ENCODE measurements around the gene TAPT1.

Gene TAPT1

DNA sequence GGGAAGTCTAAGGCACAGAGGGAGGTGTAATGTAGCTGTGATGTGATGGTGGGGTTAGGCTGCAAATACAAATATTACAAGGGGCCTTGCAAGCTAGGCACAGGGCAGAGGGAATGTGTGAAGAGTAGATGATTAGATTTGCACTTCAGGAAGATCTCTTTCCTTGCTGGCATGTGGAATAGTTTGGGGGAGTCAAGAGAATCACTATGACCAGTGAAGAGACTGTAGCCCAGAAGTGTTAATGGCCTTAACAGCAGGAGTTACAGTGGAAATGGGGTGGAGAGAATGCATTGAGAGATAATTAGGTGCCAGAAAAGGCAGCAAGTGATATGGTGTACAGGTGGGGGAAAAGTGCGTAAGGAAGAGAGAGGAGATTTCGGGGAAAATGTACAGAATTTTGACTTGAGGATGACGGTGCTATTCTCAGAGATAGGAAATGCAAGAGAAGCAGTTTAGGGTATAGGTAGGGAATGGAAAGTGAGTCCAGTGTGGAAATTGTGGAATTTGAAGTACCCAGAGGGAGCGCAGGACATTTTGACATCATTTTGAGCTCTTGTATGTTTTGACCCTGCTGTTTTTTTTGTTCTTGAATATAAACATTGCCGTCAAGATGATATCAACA is 10.2 kb upstream of the TAPT1 start:
- no peak for DNase-seq (ENCODE audit: low read depth)
- TF ChIP-seq CTCF (conservative IDR thresholded peaks at IDR 0.05; ENCODE audit: control insufficient read depth, insufficient read depth, low read depth, low read length) = no peak
- H3K4me3 ChIP-seq (ENCODE audit: control insufficient read depth, low read depth, low read length) = no peak overlapping the region

- no peak overlapping the region for H3K4me3 ChIP-seq (ENCODE audit: control insufficient read depth, low read depth, low read length)
- no peak for DNase-seq (ENCODE audit: low read depth)
- no peak for TF ChIP-seq CTCF (conservative IDR thresholded peaks at IDR 0.05; ENCODE audit: control insufficient read depth, insufficient read depth, low read depth, low read length)
Observed at GRCh38 chr4:16235209-16235608, 8.9 kb upstream of the TAPT1 start.

DNA sequence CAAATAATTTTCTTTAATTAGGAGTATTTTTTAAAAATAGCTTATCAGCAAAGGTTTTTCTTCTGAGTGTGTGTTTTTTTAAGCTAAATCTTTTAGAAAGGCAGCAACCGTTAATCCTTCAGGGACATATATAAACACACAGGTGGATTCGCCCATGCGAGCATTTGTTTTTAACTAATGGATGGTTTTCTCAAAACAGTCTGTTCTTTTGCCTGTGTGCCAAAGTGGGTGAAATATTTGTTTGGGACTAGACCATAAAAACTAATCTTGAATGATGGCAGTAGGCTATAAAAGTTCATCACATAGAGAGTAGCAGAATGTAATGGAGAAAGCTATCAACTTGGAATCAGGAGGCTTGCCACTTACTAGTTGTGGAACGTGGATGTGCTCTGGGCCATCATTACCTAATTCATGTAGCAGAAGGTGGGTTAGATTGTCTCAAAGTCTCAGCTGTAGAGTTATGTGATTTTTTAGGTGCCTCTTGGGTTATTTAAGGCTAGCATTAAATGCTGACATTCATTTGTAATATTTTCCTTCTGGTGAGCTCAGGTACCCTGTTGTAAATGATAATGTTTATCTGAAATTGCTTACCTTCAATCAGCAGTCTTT is 7.4 kb upstream of the TAPT1 start:
- H3K4me3 ChIP-seq (ENCODE audit: control insufficient read depth, low read depth, low read length) = no peak overlapping the region
- no peak for DNase-seq (ENCODE audit: low read depth)
- TF ChIP-seq CTCF (conservative IDR thresholded peaks at IDR 0.05; ENCODE audit: control insufficient read depth, insufficient read depth, low read depth, low read length) = no peak

DNA sequence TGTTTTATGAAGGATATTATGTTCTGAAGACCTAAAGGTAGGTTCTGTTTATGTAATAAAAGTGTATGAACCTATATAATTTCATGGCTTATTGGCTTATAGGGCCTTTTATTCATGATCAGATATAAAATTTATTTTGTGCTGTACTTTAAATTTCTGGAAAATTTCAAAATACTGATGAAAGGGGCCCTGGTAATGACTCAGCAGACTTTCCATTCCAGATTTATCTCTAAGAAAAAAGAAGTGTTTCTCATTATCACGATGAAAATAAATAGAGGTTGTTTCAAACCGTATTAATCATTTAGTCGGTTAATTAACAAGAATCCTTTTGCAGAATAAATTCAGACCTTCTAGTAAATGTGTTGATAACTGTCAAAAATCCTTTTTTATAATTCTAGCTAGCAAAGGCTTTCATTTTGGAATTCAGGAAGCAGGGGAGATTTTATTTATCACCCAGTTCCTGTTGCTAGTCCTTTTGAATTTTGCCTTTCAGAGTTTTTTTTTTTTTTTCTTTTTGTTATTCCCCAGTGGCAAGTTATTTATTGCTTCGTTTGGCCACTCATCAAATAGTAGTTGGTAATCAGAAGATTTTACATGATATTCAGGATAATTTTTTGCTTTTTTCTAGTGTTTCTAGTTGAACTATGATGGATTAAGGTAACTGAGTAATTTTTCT is 5.4 kb upstream of the TAPT1 start:
- TF ChIP-seq CTCF (conservative IDR thresholded peaks at IDR 0.05; ENCODE audit: control insufficient read depth, insufficient read depth, low read depth, low read length) = no peak
- DNase-seq (ENCODE audit: low read depth) = peak; percentile 31
- H3K4me3 ChIP-seq (ENCODE audit: control insufficient read depth, low read depth, low read length) = no peak overlapping the region

DNA sequence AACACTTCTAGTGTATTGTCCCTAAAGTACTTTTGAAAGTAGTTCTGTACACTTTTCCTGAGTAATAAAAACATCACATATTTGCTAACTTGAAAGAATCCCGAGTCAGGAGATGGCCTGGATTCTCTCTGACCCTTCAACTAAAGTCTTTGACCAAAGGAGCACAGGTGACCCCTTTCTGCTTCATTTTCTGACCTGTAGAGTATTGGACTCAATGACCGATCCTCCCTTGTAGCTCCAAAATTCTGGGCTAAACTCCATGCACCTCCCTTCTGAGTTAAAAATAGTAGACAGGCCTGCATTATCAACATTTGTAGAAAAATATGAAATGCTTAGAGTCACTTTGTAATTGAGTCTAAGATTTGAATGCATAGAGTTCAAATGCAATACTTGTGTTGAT is 4.0 kb upstream of the TAPT1 start:
- H3K4me3 ChIP-seq (ENCODE audit: control insufficient read depth, low read depth, low read length) = no peak overlapping the region
- no peak for DNase-seq (ENCODE audit: low read depth)
- no peak for TF ChIP-seq CTCF (conservative IDR thresholded peaks at IDR 0.05; ENCODE audit: control insufficient read depth, insufficient read depth, low read depth, low read length)

DNA sequence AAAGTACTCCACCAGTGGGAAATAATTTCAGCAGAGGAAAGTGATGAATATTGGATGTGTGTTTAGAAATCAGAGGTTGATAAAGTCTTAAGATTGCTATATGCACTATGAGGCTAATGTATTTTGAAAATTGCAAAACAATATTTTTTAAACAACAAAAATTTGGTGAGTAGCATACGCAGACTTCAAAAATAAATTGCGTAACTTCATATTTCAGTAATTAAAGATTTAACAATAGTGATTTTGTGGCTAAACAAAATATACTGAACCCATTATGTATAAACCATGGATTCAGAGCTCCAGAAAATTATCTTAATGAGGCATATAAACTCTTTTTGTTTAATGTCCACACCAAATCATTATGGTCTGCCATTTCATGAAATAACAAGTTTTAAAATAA is 3.3 kb upstream of the TAPT1 start:
- no peak overlapping the region for H3K4me3 ChIP-seq (ENCODE audit: control insufficient read depth, low read depth, low read length)
- no peak for TF ChIP-seq CTCF (conservative IDR thresholded peaks at IDR 0.05; ENCODE audit: control insufficient read depth, insufficient read depth, low read depth, low read length)
- no peak for DNase-seq (ENCODE audit: low read depth)
